ENCODE data around the gene RGS17. TPM values are rescaled to one million over a fixed set of nuclear protein-coding genes. Genes with fewer than 3 reads are reported as not detected.

Gene RGS17
- total RNA-seq, 2 donors from 2014 or later = not detected

DNA sequence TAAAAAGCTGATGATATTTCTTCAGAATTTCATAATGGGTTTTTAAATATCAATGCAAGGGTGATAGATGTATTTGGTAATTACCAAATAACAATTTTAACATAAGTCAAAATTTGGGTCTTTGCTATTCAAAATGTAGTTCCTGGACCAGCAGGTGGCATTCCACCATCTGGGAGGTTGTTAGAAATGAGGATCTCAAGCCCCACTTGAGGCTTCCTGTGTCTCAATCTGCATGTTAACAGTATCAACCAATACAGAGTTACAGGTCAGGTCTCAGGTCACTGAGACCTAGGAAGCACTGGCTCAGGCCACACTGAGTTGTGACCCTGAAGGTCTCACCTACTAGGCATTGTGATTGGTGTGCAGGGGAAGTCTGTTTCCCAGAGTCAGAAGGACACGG is 71.3 kb downstream of the RGS17 start:
- H3K27ac Mint-ChIP-seq = no peak overlapping the region
- no peak for DNase-seq
- peaks cover 19% of the 10 kb centered on the region for H3K27me3 Mint-ChIP-seq
- no peak overlapping the region for H3K4me3 Mint-ChIP-seq
- H3K36me3 Mint-ChIP-seq (ENCODE audit: low read depth) = no peaks in the 10 kb centered on the region
- no peaks in the 10 kb centered on the region for H3K9me3 ChIP-seq (ENCODE audit: control insufficient read depth, low read length, poor library complexity, severe bottlenecking)
- no peaks in the 10 kb centered on the region for H3K4me1 Mint-ChIP-seq
- no peak for ATAC-seq

DNA sequence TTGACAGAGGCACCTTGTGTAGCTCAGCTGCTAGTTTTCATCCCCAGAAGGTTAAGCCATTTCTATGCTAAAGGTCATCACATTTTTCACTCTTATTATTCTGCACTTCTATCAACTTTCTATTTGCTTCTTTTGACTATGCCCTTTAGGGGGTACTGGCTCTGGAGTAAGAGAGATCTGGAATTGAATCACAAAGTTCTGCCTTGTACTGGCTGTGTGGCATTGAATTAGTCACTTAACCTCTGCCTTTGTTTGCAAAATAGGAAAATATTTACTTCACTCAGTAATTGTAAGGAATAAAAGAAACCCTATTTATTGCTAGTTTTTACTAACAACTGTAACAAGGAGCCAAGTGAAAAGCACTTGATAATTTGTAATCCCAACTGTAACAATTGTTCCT is 71.8 kb downstream of the RGS17 start:
- no peaks in the 10 kb centered on the region for H3K36me3 Mint-ChIP-seq (ENCODE audit: low read depth)
- DNase-seq = no peak
- H3K4me1 Mint-ChIP-seq = no peaks in the 10 kb centered on the region
- no peak overlapping the region for H3K27ac Mint-ChIP-seq
- no peaks in the 10 kb centered on the region for H3K9me3 ChIP-seq (ENCODE audit: control insufficient read depth, low read length, poor library complexity, severe bottlenecking)
- H3K27me3 Mint-ChIP-seq = peaks cover 19% of the 10 kb centered on the region
- no peak for ATAC-seq
- H3K4me3 Mint-ChIP-seq = no peak overlapping the region

DNA sequence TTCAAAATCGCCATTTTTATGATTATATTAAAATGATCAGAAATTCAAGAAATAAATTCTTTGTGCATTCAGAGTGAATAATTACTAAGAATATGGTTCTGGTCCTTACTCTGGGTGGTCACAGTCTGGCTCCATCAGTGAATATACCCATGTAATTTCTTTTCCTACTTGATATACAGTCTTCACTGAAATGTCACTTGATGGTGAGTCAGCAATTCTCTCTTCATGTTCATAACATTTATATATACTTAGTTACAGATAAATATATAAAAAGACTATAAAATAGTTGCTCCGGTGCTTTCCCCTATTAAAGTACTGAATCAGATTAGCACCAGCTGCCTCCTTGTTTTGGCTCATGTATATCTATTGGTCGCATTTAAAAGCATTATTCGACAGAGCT is 72.2 kb downstream of the RGS17 start:
- H3K9me3 ChIP-seq (ENCODE audit: control insufficient read depth, low read length, poor library complexity, severe bottlenecking) = no peaks in the 10 kb centered on the region
- Mint-ChIP-seq H3K4me1 (no peaks in the 10 kb centered on the region), H3K4me3 (no peak overlapping the region), H3K27ac (no peak overlapping the region), H3K27me3 (peaks cover 19% of the 10 kb centered on the region), H3K36me3 (ENCODE audit: low read depth) (no peaks in the 10 kb centered on the region)
- no peak for ATAC-seq
- no peak for DNase-seq

DNA sequence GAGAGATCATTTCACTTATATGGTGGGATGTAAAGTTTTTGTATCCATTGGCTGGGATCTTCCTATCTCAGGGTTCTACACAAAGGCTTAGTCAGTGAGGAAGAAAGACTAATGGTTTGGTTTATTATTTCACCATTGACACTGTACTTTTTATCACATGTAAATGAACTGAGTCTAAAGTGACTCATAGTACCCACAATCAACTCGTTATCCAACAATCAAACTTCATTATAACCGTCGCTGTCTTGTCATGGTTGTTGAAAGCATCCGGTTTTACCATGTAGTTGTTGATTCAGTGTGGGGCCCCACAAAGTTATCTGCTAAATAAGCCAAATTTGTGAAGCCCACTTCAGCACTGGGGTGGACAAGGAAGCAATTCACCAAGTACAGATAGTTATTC is 72.8 kb downstream of the RGS17 start:
- Mint-ChIP-seq H3K27me3 (peaks cover 19% of the 10 kb centered on the region), H3K4me1 (no peaks in the 10 kb centered on the region), H3K27ac (no peak overlapping the region), H3K36me3 (ENCODE audit: low read depth) (no peaks in the 10 kb centered on the region), H3K4me3 (no peak overlapping the region)
- H3K9me3 ChIP-seq (ENCODE audit: control insufficient read depth, low read length, poor library complexity, severe bottlenecking) = no peaks in the 10 kb centered on the region
- DNase-seq = no peak
- ATAC-seq = no peak

DNA sequence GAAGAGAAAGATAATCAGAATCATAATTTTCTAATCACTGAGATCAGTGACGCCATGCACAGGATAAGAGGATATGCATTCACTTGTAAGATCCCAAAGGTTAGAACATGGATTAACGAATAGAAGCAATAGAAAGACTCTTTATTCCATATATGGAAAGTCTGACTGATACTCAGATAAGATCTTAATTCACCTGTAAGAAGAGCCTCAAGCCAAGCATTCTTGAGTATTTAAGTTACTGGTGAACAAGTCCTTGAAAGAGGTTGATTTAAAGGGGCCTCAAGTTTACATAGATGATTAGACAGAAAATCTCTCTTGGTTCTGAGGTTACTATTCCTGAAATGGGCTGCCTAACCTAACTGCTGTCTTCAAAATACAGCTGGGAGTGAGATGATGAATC is 74.8 kb downstream of the RGS17 start:
- DNase-seq = no peak
- no peaks in the 10 kb centered on the region for H3K4me1 Mint-ChIP-seq
- no peak for ATAC-seq

DNA sequence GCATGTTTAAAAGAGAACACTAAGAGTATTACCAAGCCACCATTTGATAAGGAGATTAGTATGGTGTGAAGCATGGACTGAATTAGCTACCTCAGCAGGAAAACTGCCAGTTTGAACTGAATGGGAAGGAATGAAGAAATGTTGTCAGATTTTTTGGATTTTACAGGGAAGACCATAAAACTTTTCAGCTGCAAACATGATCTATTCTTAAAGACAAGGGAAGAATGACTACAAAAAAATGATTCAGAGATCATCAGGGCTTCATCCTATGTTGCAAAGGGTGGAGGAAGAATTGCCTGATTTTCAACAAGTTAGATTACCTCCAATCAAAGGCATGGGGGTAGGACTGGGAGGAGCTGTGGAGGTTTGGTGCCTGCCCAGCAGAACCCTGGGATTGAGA is 79.3 kb downstream of the RGS17 start:
- ATAC-seq (no peak), DNase-seq (no peak)
- Mint-ChIP-seq H3K27me3 (peaks cover 12% of the 10 kb centered on the region), H3K36me3 (ENCODE audit: low read depth) (no peaks in the 10 kb centered on the region), H3K4me3 (no peak overlapping the region), H3K4me1 (no peaks in the 10 kb centered on the region), H3K27ac (no peak overlapping the region)
- no peaks in the 10 kb centered on the region for H3K9me3 ChIP-seq (ENCODE audit: control insufficient read depth, low read length, poor library complexity, severe bottlenecking)

More for the DNA sequence above, 74.8 kb downstream of the RGS17 start:
- no peaks in the 10 kb centered on the region for H3K36me3 Mint-ChIP-seq (ENCODE audit: low read depth)
- peaks cover 19% of the 10 kb centered on the region for H3K27me3 Mint-ChIP-seq
- no peaks in the 10 kb centered on the region for H3K9me3 ChIP-seq (ENCODE audit: control insufficient read depth, low read length, poor library complexity, severe bottlenecking)
- H3K27ac Mint-ChIP-seq = no peak overlapping the region
- H3K4me3 Mint-ChIP-seq = no peak overlapping the region

DNA sequence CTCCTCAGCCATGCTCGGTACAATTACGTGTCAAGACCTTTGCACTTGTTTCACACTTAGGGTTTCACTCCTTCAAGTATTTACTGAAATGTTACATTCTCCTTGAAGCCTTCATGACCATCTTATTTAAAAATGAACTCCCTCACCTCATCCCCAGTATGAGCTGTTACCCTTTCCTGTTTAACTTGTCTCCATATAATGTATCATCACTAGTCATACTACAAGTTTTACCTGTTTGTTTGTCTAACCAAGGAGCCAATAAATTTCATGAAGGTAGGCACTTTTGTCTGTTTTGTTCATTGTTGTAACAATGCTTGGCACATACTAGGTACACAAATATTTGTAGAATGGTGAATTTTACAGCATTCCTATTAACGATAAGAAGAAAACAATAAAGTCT is 82.5 kb downstream of the RGS17 start:
- no peak for ATAC-seq
- no peaks in the 10 kb centered on the region for H3K27me3 Mint-ChIP-seq
- no peak overlapping the region for H3K27ac Mint-ChIP-seq
- no peak overlapping the region for H3K4me3 Mint-ChIP-seq
- no peak for DNase-seq
- H3K4me1 Mint-ChIP-seq = no peaks in the 10 kb centered on the region
- no peaks in the 10 kb centered on the region for H3K9me3 ChIP-seq (ENCODE audit: control insufficient read depth, low read length, poor library complexity, severe bottlenecking)
- no peaks in the 10 kb centered on the region for H3K36me3 Mint-ChIP-seq (ENCODE audit: low read depth)

DNA sequence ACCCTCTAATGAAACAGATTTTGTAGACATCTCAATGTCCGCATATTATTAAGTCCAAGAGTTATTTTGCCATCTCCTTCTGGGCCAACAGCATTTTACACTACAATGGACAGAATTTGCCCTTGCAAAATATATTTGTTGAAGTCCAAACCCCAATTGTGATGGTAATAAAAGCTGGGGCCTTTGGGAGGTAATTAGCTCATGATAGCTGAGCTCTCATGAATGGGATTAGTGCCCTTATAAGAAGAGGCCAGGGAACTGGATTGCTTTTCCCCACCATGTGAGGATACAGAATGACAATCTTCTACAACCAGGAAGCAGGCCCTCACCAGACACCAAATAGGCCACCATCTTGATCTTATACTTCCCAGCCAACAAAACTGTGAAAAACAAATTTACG is 83.7 kb downstream of the RGS17 start:
- Mint-ChIP-seq H3K4me1 (no peaks in the 10 kb centered on the region), H3K4me3 (no peak overlapping the region), H3K27ac (no peak overlapping the region), H3K27me3 (peaks cover 3% of the 10 kb centered on the region), H3K36me3 (ENCODE audit: low read depth) (no peaks in the 10 kb centered on the region)
- no peak for DNase-seq
- no peak for ATAC-seq
- no peaks in the 10 kb centered on the region for H3K9me3 ChIP-seq (ENCODE audit: control insufficient read depth, low read length, poor library complexity, severe bottlenecking)

DNA sequence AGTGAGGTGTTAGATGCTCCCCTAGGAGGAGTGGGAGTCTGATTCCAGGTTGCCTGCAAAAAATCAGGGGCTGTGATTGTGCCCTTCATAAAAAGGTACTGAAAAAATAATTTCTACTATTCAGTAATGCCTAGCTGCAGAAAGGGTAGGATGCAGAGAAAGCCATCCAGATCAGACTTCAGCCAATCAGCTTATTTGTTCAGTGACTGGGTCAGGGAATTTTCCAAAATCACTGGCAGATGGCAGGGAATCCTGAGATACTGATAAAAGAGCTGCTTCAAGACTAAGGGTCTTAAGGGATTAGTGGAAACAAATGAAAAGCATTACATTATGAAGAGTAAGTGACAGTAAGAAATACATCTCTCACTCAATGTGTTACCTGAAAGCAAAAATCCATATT is 85.8 kb downstream of the RGS17 start:
- ATAC-seq (no peak), DNase-seq (no peak)
- no peaks in the 10 kb centered on the region for H3K9me3 ChIP-seq (ENCODE audit: control insufficient read depth, low read length, poor library complexity, severe bottlenecking)
- Mint-ChIP-seq H3K27ac (no peak overlapping the region), H3K4me3 (no peak overlapping the region), H3K4me1 (no peaks in the 10 kb centered on the region), H3K36me3 (ENCODE audit: low read depth) (no peaks in the 10 kb centered on the region), H3K27me3 (peaks cover 8% of the 10 kb centered on the region)

DNA sequence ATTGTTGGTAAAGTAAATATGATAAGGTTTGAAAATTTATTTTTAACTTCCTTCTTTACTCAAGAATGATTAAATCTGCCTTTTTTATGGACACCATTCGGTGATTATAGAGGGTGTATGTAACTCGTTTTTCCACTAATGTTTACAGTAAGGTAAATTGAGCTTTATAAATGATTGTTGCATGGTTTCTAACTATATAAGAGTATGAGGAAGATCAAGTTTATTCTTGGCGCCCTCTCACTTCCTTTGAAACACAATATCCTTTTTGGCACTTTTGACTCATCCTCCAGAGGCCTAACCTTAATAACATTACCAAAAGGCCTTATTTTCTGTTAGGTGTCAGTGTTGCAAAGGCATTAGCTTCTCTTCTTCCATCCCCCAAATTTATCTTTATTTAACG is 86.8 kb downstream of the RGS17 start:
- ATAC-seq (no peak), DNase-seq (no peak)
- H3K9me3 ChIP-seq (ENCODE audit: control insufficient read depth, low read length, poor library complexity, severe bottlenecking) = no peaks in the 10 kb centered on the region
- no peaks in the 10 kb centered on the region for H3K4me1 Mint-ChIP-seq
- H3K4me3 Mint-ChIP-seq = no peak overlapping the region
- no peaks in the 10 kb centered on the region for H3K36me3 Mint-ChIP-seq (ENCODE audit: low read depth)
- H3K27me3 Mint-ChIP-seq = peaks cover 14% of the 10 kb centered on the region
- H3K27ac Mint-ChIP-seq = no peak overlapping the region

DNA sequence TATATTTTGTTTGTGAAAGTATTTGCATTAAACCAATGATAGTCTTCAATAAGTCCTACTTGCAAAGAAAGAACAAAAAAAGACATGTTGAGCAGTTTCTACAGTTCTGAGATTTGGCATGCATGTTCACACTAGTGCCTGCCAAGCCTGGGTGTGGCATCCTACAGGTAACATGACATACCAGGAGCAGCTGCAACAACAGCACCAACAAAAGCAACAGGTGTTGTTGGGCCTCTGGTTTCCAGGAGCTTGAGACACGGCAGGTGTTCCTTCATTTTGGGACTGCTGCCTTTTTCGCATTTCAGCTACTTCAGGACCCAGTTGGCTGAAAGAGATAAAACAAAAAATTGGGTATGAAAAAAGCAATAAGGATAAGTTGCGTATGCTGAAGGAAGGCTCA is 87.4 kb downstream of the RGS17 start:
- Mint-ChIP-seq H3K27ac (no peak overlapping the region), H3K4me3 (no peak overlapping the region), H3K36me3 (ENCODE audit: low read depth) (no peaks in the 10 kb centered on the region), H3K4me1 (no peaks in the 10 kb centered on the region), H3K27me3 (peaks cover 16% of the 10 kb centered on the region)
- H3K9me3 ChIP-seq (ENCODE audit: control insufficient read depth, low read length, poor library complexity, severe bottlenecking) = no peaks in the 10 kb centered on the region
- ATAC-seq (no peak), DNase-seq (no peak)

DNA sequence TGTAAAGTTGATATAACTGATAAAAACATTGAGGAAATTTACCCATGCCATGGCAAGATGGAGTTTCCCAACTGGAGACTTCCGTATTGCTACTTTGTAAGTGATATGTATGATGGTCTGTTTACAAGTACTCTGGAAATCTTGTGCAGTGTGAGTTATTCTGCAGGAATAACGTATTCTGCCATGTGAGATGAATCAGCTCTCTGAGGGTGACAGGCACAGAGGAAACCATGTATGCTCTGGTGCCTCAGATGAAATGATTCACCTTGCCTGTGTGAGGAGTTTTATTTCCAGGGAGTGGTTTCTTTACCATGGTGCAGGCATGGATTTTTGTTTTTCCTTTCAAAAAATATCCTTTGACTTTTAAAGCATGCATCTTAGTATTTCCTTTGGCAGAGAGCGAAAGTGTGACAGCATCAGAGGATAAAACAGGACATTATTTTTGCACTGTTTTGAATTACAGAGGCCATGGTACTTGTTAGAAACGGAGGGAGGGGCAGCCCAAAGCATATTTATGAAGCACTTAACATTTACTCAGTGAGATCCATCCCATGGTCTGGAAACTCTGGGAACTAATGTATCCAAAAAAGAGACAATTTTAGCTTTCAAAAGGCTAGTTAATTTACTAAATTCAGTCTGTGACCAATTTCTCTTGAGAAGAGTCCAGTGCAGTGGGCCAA is 92.6 kb downstream of the RGS17 start:
- Mint-ChIP-seq H3K36me3 (ENCODE audit: low read depth) (no peaks in the 10 kb centered on the region), H3K27ac (no peak overlapping the region), H3K27me3 (peaks cover 34% of the 10 kb centered on the region), H3K4me3 (no peak overlapping the region), H3K4me1 (no peaks in the 10 kb centered on the region)
- no peak for DNase-seq
- ATAC-seq = no peak
- H3K9me3 ChIP-seq (ENCODE audit: control insufficient read depth, low read length, poor library complexity, severe bottlenecking) = no peaks in the 10 kb centered on the region

DNA sequence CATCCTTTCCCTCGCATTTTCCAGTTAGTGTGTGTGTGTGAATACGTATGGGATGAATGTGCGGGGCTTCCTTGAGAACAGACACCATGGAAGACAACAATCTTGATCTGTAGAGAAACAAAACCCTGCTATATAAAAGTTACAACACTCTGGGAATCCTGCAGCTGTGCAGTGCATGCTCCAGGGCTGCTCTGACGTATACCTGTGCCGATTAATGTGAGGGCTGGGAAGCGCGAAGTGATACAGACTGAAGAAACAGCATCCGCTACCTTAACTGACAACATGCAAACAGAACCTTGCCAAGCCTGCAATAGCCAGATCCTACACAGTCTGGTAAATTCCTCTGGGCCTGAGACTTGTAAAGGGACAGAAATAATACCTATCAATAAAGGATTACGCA is 96.9 kb downstream of the RGS17 start:
- H3K27me3 Mint-ChIP-seq = peaks cover 41% of the 10 kb centered on the region
- H3K4me1 Mint-ChIP-seq = no peaks in the 10 kb centered on the region
- peaks cover 3% of the 10 kb centered on the region for H3K36me3 Mint-ChIP-seq (ENCODE audit: low read depth)
- DNase-seq (no peak), ATAC-seq (no peak)
- no peaks in the 10 kb centered on the region for H3K9me3 ChIP-seq (ENCODE audit: control insufficient read depth, low read length, poor library complexity, severe bottlenecking)
- no peak overlapping the region for H3K4me3 Mint-ChIP-seq
- no peak overlapping the region for H3K27ac Mint-ChIP-seq

DNA sequence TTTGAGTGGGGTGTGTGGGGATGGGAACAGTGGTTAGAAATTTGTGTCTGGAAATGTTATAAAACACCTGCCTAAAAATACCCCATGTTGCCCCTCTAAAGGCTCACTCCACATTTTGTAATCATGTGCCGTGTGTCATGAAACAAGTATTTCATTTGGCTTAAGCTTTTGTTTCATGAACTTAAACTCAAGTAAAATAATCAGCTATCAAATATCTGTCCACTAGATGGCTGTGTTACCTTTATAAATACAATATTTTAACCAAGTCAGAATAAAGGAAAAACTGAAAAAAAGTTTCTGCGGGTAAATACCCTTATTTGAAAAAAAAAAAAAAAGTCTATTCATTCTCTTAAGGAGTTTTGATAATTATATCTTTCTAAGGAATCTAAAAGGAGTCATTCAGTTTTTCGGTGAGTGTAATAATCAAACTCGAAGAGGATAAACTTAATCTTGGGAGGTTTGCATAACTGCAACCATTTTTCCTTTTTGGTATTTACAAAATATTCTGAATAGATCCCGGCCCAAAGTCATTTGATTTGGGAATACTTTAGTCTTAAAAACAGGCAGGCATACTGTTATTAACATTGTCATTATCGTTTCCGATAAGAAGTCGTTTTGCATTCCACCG is 98.7 kb downstream of the RGS17 start:
- no peaks in the 10 kb centered on the region for H3K9me3 ChIP-seq (ENCODE audit: control insufficient read depth, low read length, poor library complexity, severe bottlenecking)
- H3K4me1 Mint-ChIP-seq = no peaks in the 10 kb centered on the region
- DNase-seq (no peak), ATAC-seq (no peak)
- H3K27me3 Mint-ChIP-seq = peaks cover 47% of the 10 kb centered on the region
- H3K36me3 Mint-ChIP-seq (ENCODE audit: low read depth) = peaks cover 3% of the 10 kb centered on the region
- H3K27ac Mint-ChIP-seq = no peak overlapping the region
- no peak overlapping the region for H3K4me3 Mint-ChIP-seq

All from T-helper 17 cell (primary cell).